RCC 7860 (cell line): ENCODE measurements around the gene ITPR2.
A peak's percentile ranks its signal among the peaks of the same experiment; 100 is the strongest.
"Not testable (repeated sequence)": the region's sequence is repeated elsewhere in the genome, so short reads cannot be mapped to it uniquely, and the experiment has no call there.

ENCODE experiments used
- DNase-seq: peaks from one replicate; pipeline ENCODE4 v3.0.0-alpha.2; 2015; ENCODE audit warnings: low spot score
- FAIRE-seq: peaks from 2 replicates; lab custom pipeline; 2012; peaks lifted over from hg19 to GRCh38; lab: Jason Lieb, UNC

Gene ITPR2

DNA sequence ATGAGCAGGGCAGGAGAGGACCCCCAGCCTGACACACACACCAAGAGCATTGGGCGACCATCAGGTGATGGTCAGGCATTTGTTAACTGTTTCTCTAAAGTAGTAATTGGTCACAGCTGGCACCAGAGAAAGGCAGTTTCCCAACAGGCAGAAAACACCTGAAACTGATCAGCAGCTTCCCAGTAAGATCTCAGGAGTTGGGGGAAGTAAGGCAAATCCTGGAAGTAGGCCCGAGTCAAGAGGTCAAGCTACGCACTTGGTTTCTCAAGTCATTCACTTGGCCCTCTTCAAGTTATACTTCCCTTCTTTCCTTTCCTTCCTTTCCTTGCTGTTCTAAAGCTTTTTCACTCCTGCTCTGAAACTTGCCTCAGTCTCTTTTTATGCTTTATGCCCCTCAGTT lies 501.9 kb downstream of the ITPR2 start:
- no peak for FAIRE-seq
- no peak for DNase-seq

DNA sequence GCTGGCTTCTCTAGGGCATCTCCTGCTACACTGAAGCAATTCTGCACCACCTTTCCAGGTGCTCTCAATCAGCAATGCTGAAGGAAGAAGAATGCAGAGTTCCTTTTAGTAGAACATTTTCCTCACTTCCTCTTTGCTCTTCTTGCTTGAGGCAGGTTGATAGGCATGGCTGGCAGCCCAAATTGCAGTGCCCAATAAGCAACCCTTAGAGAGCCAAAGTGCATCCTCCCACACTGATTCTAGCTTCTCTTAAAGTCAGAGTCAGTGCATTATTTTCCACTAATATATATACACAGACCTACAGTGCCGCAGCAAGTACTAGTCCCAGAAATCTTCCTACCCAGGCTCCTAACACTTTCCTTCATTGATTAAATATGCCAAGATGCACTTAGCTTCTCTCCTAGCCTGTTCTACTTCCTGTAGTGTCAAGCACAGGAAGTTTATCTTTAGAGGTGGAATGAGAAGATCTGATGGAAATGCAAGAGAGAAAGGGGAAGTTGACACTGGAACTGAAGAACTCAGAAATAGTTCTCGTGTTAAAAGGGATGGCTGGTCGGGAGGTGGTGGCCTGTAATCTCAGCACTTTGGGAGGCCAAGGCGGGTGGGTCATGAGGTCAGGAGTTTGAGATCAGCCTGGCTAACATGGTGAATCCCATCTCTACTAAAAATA lies 504.9 kb downstream of the ITPR2 start:
- DNase-seq (no peak), FAIRE-seq (no peak)

DNA sequence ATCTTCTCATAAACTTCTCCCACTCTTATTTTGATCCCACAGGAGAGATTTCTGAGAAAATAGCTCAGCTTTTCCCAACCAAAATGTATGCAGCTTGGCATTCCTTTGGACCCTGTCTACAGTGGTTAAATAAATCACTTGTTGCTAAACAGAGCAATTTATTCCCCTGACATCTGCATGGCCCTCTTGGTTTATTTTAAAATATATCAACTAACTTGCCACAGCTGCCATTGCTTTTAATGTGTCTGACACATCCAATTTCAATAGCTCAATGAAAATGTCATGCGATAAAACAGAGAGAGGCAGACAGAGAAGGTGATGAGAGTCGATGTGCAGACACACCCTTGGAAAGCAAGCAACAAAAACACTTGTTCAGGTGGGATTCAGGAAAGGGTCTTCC lies 509.3 kb downstream of the ITPR2 start:
- FAIRE-seq (no peak), DNase-seq (no peak)

DNA sequence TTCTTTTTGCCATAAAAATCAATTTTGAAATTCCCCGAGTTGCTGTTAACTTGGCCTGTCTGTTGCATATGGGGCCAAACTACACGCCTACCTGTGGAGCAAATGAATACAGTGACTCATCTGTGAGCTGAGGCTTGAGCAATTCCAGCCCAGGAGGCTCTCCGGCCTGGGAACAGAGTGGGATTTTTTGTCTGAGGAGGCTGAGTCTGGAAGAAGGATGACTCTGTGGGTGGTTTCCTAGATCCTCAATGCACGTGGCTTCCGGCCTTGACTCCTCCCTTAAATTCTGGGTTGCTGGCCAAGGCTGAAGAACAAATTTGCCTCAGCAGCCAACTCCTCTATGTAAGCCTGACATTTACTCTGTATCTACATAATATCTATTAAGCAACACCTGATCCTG lies 513.5 kb downstream of the ITPR2 start:
- DNase-seq (peak; percentile 60), FAIRE-seq (no peak)

DNA sequence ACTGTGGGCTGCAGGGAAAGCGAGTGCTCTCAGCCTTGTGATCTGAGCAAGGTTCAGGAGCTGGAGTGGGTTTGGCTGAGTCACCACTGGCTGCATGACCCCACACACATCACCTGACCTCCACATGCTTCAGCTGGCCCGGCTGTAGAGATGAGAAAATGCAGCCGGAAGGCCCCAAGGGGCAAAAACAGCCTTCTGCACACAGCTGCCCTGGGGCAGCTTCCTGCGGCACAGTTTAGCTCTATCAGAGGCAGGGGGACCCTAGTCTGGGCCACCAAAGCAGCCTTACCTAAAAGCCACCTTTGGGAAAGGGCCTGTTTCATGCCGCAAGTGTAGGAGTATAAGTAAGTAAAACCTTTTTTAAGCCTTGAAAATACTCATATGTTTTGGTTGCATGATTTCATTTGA lies 514.3 kb downstream of the ITPR2 start:
- no peak for FAIRE-seq

DNA sequence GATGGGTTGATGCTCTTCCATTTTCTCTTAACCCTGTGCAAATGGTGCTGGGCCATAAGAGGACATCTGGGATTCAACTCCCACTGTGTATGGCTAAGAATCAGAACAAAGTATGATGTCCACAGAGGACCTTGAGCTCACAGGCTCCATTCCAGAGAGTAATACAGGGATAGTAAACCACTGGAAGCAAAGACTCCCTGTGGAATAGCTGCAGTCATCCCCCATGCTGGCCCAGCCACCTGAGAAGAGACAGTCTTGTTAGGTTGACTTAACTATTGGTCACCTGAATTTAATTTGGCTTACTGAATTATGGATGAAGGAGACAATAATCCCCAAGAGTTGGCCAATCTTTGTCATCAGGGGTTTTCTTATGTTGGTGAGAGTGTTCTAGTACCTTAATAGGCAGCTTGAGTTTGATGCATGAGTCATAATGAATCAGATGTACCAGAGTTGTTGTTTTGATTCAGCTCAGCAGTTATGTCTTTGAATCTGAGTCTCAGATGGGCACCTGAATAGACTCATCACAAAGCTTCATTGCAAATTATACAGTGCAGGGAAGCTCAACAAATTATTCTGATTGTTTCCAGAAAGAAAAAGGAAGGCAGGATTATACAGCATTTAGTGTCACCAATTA lies 514.9 kb downstream of the ITPR2 start:
- peak; percentile 90 for FAIRE-seq
- DNase-seq = peak; percentile 84

More for the DNA sequence above, 514.3 kb downstream of the ITPR2 start:
- DNase-seq = peak; percentile 81

DNA sequence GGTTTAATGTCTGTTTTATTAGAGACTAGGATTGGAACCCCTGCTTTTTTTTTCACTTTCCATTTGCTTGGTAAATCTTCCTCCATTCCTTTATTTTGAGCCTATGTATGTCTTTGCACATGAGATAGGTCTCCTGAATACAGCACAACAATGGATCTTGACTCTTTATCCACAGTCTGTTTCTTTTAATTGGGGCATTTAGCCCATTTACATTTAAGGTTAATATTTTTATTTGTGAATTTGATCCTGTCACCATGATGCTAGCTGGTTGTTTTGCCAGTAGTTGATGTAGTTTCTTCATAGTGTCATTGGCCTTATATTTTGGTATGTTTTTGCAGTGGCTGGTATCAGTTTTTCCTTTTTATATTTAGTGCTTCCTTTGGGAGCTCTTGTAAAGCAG lies 518.9 kb downstream of the ITPR2 start:
- not testable (repeated sequence) for FAIRE-seq, DNase-seq

DNA sequence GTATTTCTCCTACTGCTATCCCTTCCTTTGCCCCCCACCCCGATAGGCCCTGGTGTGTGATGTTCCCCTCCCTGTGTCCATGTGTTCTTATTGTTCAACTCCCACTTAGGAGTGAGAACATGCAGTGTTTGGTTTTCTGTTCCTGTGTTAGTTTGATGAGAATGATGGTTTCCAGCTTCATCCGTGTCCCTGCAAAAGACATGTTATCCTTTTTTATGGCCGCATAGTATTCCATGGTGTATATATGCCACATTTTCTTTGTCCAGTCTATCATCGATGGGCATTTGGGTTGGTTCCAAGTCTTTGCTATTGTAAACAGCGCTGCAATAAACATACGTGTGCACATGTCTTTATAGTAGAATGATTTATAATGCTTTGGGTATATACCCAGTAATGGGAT lies 522.5 kb downstream of the ITPR2 start:
- FAIRE-seq, DNase-seq: not testable (repeated sequence)

DNA sequence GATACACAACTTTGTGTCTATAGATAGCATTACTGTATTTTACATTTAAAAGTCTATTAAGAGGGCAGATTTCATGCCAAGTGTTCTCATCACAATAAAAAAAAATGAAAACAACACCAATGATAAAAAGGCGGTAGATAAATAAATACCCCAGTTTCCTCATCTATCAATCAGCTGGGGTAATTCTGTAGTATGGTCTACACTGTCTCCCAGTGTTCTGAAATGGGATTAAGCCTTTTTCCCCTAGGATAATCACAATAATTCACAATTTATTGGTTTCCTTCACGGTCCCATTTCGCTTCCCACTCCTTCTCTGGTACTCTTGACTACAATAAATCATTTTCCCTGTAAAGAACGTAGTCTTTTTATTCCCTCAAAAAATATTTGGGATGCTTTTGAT lies 523.4 kb downstream of the ITPR2 start:
- no peak for FAIRE-seq

DNA sequence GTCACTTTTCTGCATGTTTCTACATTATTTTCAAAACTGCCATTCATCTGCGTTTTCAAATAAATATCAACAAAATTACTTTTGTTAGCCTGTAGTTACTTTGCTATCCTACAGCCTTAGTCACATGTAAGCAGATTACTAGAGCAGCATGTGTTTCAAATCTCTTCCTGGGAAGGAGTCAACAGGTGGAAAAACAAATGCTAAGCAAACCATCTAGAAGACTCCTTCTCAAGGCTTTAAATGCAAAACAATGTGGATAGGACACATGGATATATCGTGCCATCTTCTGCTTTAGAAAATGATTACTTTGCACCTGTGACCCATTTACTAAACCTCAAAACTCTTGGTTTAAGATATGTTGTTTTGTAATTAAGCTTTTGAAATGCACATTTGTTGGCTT lies 528.7 kb downstream of the ITPR2 start:
- FAIRE-seq = no peak

More for the DNA sequence above, 523.4 kb downstream of the ITPR2 start:
- DNase-seq = no peak

DNA sequence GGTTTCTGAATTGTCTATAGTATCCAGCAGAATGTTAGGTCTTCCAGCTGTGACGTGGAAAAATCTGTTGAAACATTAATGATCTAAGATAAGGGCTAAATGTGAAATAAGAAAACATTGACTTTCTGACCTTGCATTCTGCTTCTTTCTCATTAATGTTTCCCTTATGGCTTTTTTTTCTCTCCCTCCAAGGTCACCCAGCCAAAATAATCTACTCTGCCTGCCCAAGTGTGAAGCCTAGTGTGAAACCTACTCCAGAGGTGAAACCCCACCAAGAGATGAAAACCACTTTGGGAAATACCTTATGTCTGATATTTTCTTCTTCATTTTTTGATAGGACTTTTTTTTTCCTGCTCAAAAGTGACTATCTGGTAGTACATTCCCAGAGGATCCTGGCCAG lies 529.6 kb downstream of the ITPR2 start:
- no peak for FAIRE-seq
- DNase-seq = no peak

More for the DNA sequence above, 528.7 kb downstream of the ITPR2 start:
- no peak for DNase-seq

DNA sequence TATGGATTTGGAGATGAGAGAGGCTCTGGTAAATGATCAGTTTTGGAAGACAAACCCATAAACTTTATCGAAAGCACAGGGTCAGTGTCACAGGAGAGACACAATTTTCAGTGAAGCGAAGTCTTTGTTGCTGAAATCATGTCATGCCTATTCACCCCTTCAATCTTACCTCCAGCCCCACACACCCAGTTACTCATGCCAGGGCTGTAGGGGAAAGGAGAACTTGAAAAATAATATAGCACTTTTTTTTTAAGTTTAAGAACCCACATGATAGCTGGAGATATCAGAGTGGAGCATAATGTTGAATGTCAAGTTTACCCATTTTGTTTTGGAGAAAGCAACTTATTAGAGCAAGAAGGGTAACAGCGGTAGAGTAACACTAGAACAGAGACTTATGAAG lies 530.2 kb downstream of the ITPR2 start:
- no peak for FAIRE-seq

DNA sequence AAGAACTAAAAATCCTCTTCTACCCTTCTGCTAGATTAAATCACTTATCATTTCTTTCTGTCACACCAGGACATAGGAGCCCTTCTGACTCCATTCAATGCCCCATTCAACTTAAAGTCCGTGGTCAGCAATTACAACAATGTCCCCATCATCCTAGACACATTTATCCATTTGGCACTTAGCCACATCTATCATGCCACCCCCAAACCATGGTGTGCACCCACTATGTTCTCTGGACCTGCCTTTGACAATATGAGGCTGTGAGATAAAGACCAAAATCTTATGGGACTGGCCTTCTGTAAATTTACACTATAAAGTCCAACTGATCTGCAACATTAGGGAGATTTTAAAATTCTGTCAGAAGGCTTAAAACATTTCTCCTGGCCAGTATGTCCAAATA lies 533.2 kb downstream of the ITPR2 start:
- no peak for DNase-seq
- FAIRE-seq = no peak

More for the DNA sequence above, 530.2 kb downstream of the ITPR2 start:
- no peak for DNase-seq

DNA sequence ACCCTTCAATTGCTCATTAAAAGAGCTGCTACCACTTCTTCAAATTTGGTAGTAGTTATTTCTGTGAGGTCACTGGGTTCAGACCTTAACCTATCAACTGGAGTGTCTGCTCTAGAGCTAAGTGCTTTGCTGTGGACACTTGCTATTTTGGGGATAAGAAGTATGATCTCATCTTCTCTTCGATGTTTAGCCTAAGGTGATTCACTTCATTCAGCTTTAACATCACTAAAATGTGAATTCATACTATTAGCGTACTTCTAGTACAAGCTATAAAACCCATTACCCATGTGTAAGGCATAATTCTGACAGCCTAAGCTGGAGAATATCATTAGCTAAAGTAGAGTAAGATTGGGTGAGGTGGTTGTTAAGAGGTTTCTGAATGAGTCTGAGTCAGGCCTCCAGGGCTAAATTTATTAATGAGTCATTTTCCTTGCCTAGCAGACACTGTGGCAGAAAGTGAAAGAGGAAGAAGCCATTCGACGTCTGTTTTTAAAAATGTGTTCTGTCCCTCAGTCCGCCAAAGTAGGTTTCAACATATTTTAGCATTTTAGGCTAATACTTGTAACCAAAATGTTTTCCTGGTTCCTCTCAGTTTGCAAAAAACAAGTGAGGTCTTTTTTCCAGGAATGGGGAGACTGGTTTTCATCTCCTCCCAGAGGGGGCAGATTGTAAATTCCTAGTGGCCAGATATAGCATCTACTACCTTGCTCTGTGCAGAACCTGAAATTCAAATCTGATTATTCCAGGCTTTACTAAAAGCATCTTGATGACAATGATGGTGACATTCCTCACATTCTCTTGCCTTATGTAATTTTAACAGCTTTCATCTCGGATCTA lies 534.0 kb downstream of the ITPR2 start:
- DNase-seq (peak; percentile 72), FAIRE-seq (peak; percentile 91)

DNA sequence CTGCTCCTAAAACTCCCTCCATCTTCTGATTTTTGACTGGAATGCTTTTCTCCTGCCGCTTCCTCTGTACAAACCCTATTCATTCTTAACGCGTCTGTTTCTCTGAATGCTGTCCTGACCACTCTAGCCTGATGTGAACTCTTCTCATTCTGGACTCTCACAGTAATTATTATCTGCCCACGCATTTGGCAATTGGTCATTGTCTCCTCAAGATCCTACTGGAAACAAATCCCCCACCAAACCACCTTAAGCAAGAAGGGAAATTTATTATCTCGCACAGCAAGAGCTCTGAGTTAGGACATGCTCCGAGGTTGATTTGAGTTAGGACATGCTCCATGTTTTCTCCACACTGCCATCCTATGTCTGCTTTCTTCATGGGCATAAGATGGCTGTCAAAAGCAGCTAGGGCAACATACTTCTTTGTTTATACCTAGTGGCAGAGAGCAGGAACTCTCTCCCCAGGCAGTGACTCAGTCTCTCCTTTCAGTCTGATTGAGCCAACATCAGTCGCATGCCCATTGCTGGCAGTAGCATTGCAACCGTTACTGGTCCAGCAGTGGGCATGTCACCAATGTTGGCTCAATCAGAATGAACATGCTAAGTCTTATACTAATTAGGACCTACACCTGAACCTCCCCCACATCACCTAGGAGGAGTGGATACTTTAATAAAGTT lies 535.5 kb downstream of the ITPR2 start:
- FAIRE-seq = no peak
- DNase-seq = no peak

DNA sequence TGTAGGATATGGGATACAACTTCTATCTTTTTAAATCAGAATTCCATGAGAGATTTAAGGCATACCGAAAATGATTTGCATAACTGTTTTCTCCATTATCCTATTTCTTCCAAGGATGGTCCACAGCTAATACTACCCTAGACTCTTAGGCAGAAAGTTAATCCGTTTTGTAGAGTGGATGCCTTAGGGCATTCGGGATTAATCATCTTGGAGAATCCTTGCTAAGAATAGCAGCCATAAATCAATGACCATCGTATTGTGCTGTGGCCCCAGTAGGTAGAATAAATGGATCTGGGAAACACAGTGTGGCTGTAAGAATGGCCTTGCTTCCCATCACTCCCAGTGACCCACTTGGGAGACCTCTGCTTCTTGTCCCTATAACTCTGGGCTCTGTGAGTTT lies 538.0 kb downstream of the ITPR2 start:
- no peak for FAIRE-seq
- no peak for DNase-seq

DNA sequence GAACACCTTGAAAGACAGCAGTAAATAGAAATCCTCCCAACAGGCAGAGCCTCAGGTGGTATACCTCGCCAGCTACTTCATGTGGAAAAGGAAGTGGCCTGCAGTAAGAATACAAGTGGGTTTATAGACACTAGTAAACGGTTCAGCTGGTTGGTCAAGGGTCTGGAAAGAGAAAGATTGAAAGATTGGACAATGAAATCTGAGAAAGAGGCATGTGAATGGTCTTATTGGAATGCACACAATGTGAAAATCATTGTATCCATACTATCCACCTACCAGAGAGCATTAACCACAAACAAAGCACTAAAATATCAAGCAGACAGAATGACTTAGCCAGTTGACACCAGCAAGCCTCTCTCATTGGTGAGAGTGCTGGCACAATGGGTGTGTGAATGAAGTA lies 539.4 kb downstream of the ITPR2 start:
- no peak for FAIRE-seq
- DNase-seq = no peak

DNA sequence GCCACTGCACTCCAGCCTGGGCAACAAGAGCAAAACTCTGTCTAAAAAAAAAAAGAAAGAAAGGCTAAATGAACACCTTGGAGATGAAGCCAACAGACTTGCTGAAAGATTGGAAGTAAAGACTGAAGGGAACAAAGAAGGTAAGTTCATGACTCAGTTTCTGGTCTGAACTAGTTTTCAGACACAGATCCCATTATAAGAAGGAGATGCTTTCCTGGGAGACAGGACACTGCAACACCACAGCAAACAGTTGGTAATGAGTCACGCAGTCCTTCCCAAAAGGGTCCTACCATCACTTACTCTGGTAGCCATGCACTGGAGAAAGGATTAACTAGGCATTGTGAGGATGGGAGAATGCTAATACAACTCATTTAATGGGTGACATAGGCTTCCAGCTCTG lies 540.4 kb downstream of the ITPR2 start:
- DNase-seq = no peak
- FAIRE-seq = no peak

DNA sequence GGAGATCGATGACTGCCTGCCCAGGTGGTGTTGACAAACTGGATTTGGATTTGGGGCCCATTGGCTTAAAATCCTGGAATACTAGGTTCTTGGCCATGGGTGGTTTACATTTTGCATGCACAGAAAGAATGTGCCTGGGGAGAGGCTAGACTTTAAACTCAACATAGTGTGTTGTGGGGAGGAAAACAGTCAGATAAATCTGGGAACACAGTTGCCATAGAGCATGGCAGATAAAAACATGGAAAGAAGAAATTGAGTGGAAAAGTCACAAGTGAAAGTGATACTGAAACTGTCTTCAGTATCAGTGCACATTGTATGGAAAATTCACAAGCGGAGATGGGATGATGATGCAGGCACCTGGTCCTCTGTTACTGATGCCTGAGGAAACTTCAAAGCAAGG lies 542.4 kb downstream of the ITPR2 start:
- DNase-seq = no peak
- no peak for FAIRE-seq

DNA sequence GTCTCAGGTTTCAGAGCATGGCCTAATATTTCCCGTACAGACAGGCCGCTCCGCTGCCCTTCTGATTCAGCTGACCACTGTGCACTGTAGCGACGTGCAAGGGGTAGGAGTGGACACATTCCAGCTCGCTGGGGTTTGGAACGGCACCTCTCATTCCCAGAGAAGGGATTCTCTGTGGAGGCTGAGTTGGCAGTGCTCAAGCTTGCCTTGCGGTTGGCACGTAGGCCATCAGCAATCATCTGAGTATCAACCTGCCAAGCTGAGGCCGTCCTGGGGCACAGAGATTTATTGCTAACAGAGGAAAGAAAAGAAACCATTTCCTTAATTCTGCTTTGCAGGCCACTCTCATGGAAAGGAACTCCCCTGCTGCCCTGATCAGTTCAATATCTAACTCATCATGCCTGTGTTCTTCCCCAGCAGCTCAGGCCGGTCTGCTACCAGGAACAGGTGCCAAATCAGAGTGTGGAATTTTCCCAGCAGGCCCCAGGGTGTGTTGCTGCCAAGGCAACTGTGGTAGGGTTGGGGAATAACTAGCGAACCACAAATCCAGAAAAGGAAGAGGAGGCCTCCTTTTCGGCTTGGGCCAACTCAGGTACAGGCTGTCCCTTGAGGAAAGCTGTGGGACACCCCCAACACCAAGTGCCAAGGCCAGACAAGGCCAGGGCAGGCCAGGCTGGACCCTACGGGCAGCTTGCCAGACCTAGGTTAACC lies 545.2 kb downstream of the ITPR2 start:
- peak; percentile 97 for FAIRE-seq
- DNase-seq = peak; percentile 92
